K562 (cell line): Measurements from ENCODE around the gene CBLL1. TPM values are rescaled to one million over a fixed set of nuclear protein-coding genes. Genes with fewer than 3 reads are reported as not detected.

Source experiments
- ATF7 ChIP-seq: fragments of 450-650 bp; IDR thresholded peaks from 2 replicates; pipeline ENCODE4 v1.7.1; 2014; ENCODE audit warnings: mild to moderate bottlenecking, moderate library complexity
- CREB1 ChIP-seq, 2 experiments: sonication (generic) in 1 of 2; formaldehyde crosslinking in 1 of 2; IDR thresholded peaks; 2 replicates each; pipeline versions ENCODE4 v1.6.1 to v1.8.0; 2012 to 2022; ENCODE audit warnings: inconsistent platforms in 1 of 2, mild to moderate bottlenecking in 1 of 2, missing genetic modification reagents in 1 of 2, moderate library complexity in 1 of 2
- FOSL1 ChIP-seq: fragments of 200-800 bp; sonication (Bioruptor generic); conservative IDR thresholded peaks from 2 replicates; pipeline ENCODE4 v1.6.1; 2016; ENCODE audit warnings: missing genetic modification characterization, missing compliant biosample characterization
- GATA2 ChIP-seq: sonication (generic); formaldehyde crosslinking; IDR thresholded peaks from 2 replicates; pipeline ENCODE4 v1.4.0; 2020; ENCODE audit warnings: mild to moderate bottlenecking, missing genetic modification reagents
- HDAC6 ChIP-seq: IDR thresholded peaks from 2 replicates; pipeline ENCODE4 v1.6.1; 2012; ENCODE audit warnings: low read depth, mild to moderate bottlenecking, control low read depth, inconsistent platforms, low read length, moderate library complexity
- HMG20B ChIP-seq: fragments of 250-450 bp; sonication (Bioruptor Pico); IDR thresholded peaks from 2 replicates; pipeline ENCODE4 v1.5.0; 2021; ENCODE audit warnings: mild to moderate bottlenecking
- HOXB6 ChIP-seq: fragments of 250-450 bp; sonication (Bioruptor Pico); IDR thresholded peaks from 2 replicates; pipeline ENCODE4 v1.5.1; 2022; ENCODE audit warnings: mild to moderate bottlenecking, borderline replicate concordance
- ILF3 ChIP-seq: fragments of 450-650 bp; IDR thresholded peaks from 2 replicates; pipeline ENCODE4 v1.6.1; 2018; ENCODE audit warnings: antibody characterized with exemption, mild to moderate bottlenecking, moderate library complexity, borderline replicate concordance
- KLF10 ChIP-seq: fragments of 250-450 bp; sonication (Bioruptor Pico); IDR thresholded peaks from 2 replicates; pipeline ENCODE4 v1.6.1; 2021; ENCODE audit warnings: matching md5 sums
- NCOA2 ChIP-seq, 2 experiments: fragments of 450-650 bp; IDR thresholded peaks; 2 replicates each; pipeline ENCODE4 v1.6.1; 2018; ENCODE audit warnings: mild to moderate bottlenecking in 2 of 2, moderate library complexity in 1 of 2; ENCODE audit not compliant: partially characterized antibody in 2 of 2
- PCBP2 ChIP-seq: fragments of 200-400 bp; formaldehyde crosslinking; IDR thresholded peaks from 2 replicates; pipeline ENCODE4 v1.6.1; 2018; ENCODE audit warnings: low read length, low read depth, mild to moderate bottlenecking, moderate library complexity; ENCODE audit not compliant: poor library complexity, severe bottlenecking
- RBM15 ChIP-seq: fragments of 200-400 bp; formaldehyde crosslinking; IDR thresholded peaks from 2 replicates; pipeline ENCODE4 v1.6.1; 2018; ENCODE audit warnings: mild to moderate bottlenecking, low read length, moderate library complexity; ENCODE audit not compliant: insufficient read depth
- SRF ChIP-seq, 2 experiments: fragments of 250-450, 450-650 bp in 1 of 2; sonication (Bioruptor Pico) in 1 of 2; sonication (generic) in 1 of 2; formaldehyde crosslinking; IDR thresholded peaks; 2 replicates each; pipeline versions ENCODE4 v1.5.0 to v1.5.1; 2020 to 2022; ENCODE audit warnings: mild to moderate bottlenecking in 1 of 2, missing genetic modification reagents in 1 of 2
- TAF9B ChIP-seq: fragments of 450-650 bp; IDR thresholded peaks from 2 replicates; pipeline ENCODE4 v1.6.1; 2018; ENCODE audit warnings: mild to moderate bottlenecking; ENCODE audit not compliant: partially characterized antibody
- TBP ChIP-seq: optimal IDR thresholded peaks from 2 replicates; pipeline ENCODE3; 2011; ENCODE audit warnings: low read depth, low read length, improper control_type of control experiment
- TEAD2 ChIP-seq: fragments of 450-650 bp; IDR thresholded peaks from 2 replicates; pipeline ENCODE4 v1.6.1; 2016; ENCODE audit warnings: missing genetic modification characterization, control low read depth, missing compliant biosample characterization
- ZFP36 ChIP-seq: fragments of 150-350 bp; IDR thresholded peaks from 2 replicates; pipeline ENCODE4 v1.6.1; 2018; ENCODE audit warnings: low read length, low read depth; ENCODE audit not compliant: partially characterized antibody
- ZNF143 ChIP-seq: sonication (generic); formaldehyde crosslinking; IDR thresholded peaks from 2 replicates; pipeline ENCODE4 v1.9.0; 2022; ENCODE audit warnings: mild to moderate bottlenecking, missing genetic modification reagents
- ZNF785 ChIP-seq: fragments of 250-450 bp; sonication (Bioruptor Pico); IDR thresholded peaks from 2 replicates; pipeline ENCODE4 v1.4.0; 2020; ENCODE audit warnings: mild to moderate bottlenecking
- polyA plus RNA-seq, 8 experiments: library from polyadenylated mRNA; depleted of rRNA in 4 of 8; stranded (reverse) in 5 of 8; unstranded in 3 of 8; fragments of >200 nt; fragmentation: Nextera tagmentation in 2 of 8; fragmentation: Illumina TruSeq in 1 of 8; extraction: Ambion mirVana in 2 of 8; extraction: Trizol in 1 of 8; gene quantifications; 2 replicates each; pipeline versions ENCODE4 v1.2.1 to v1.2.3, GENCODE V29; 2011 to 2014; ENCODE audit warnings: inconsistent platforms in 1 of 8, missing spikeins in 1 of 8
- total RNA-seq, 7 experiments: library from RNA; depleted of rRNA in 6 of 7; stranded (reverse); fragments of >200 nt in 6 of 7; fragmentation: Illumina TruSeq in 2 of 7; extraction: Trizol in 2 of 7; gene quantifications; 2 replicates each; pipeline versions ENCODE4 v1.2.1 to v1.2.3, GENCODE V29; 2011 to 2021; ENCODE audit warnings: low replicate concordance in 1 of 7
- TF ChIP-seq, protein P1 (sequence below): sonication (generic); formaldehyde crosslinking; IDR thresholded peaks from 2 replicates; pipeline ENCODE4 v1.5.0; 2020; ENCODE audit warnings: missing genetic modification reagents
- TF ChIP-seq, protein P2 (sequence below), 2 experiments: fragments of 250-450 bp in 1 of 2; fragments of 450-650 bp in 1 of 2; sonication (Bioruptor Pico) in 1 of 2; IDR thresholded peaks; 2 replicates each; pipeline versions ENCODE4 v1.6.1 to v1.8.0; 2016 to 2021; ENCODE audit warnings: mild to moderate bottlenecking in 2 of 2, moderate library complexity in 2 of 2, missing compliant biosample characterization in 1 of 2, missing genetic modification characterization in 1 of 2
- TF ChIP-seq, protein P3 (sequence below), 2 experiments: fragments of 450-650 bp in 1 of 2; sonication (generic) in 1 of 2; formaldehyde crosslinking in 1 of 2; IDR thresholded peaks in 1 of 2; conservative IDR thresholded peaks in 1 of 2; 2 replicates each; pipeline versions ENCODE4 v1.6.1 to v1.8.1; 2016 to 2023; ENCODE audit warnings: mild to moderate bottlenecking in 2 of 2, moderate library complexity in 2 of 2, inconsistent platforms in 1 of 2, missing genetic modification reagents in 1 of 2
- TF ChIP-seq, protein P4 (sequence below): fragments of 450-650 bp; IDR thresholded peaks from 2 replicates; pipeline ENCODE4 v1.6.1; 2016

The CBLL1 gene
- total and polyA plus RNA-seq, 9 of the 15 experiments (the other 6 are each of a cell fraction or from before 2014, with no cell fraction given), result 14.7 to 67.9 (median 35.4) TPM

DNA sequence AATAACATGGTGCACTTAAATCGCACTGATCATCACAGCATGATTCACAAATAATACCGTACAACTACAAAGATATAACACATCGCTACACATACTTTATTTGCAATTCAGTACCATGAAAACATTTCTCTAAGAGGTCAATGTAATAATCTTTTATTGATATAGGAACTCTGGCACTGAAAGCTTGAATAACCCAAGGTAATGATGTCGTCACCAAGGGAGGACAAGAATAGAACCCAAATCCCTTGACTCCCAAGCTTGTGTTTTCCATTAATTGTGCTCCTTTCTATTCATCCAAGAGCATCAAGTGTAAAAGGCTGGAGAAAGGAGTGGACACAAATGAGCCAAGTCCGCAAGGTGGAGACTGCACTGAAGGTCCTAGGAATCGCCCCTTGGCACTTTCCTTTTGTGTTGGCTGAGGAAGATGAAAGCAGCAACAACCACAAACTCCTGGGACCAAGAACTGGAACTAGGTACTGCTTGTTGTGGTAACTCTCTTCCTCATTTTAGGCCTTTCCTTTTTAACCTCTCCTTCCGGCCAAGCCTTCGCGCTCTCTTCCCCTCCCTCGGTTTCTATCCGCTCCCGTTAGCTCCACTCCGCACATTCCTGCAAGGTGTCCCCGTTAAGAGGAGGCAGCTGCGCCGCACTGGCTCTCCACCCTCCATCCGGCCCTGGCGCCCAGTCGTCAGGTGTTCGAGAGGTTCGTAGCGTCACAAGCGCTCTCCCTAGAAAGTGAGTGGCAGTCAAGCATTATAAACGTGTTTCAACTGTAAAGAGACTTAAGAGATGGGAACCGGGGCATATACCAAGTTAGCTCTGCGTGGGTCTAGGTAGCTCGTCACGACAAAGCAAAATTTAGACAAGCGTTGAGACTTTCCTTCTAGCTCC, 1.0 kb upstream of the CBLL1 start (continued):
- TF ChIP-seq SRF (CRISPR knock-in tag; IDR thresholded peaks at IDR 0.05) (no peak), HOXB6 (CRISPR knock-in tag) (no peak; the same call in 1 of the 2 replicates), HMG20B (CRISPR knock-in tag) (no peak), GATA2 (CRISPR knock-in tag) (no peak), ILF3 (no peak), FOSL1 (tag) (no peak), NCOA2 (IDR thresholded peaks at IDR 0.05; ENCODE audit: partially characterized antibody in 2 of 2) (no peak), KLF10 (CRISPR knock-in tag) (no peak), ZNF785 (CRISPR knock-in tag) (no peak), CREB1 (IDR thresholded peaks at IDR 0.05) (no peak), CREB1 (CRISPR knock-in tag; IDR thresholded peaks at IDR 0.05) (no peak; the same call in 1 of the 2 replicates), ATF7 (no peak), ZFP36 (no peak), PCBP2 (no peak), HDAC6 (no peak), TBP (peak; percentile 3), RBM15 (no peak), TAF9B (no peak), ZNF143 (no peak), TEAD2 (tag) (no peak)
- TF ChIP-seq, protein P1, sequence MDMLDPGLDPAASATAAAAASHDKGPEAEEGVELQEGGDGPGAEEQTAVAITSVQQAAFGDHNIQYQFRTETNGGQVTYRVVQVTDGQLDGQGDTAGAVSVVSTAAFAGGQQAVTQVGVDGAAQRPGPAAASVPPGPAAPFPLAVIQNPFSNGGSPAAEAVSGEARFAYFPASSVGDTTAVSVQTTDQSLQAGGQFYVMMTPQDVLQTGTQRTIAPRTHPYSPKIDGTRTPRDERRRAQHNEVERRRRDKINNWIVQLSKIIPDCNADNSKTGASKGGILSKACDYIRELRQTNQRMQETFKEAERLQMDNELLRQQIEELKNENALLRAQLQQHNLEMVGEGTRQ, result no peak
- TF ChIP-seq, protein P2, sequence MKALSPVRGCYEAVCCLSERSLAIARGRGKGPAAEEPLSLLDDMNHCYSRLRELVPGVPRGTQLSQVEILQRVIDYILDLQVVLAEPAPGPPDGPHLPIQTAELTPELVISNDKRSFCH (CRISPR knock-in tag; IDR thresholded peaks at IDR 0.05), result no peak
- TF ChIP-seq, protein P2 (tag; IDR thresholded peaks at IDR 0.05), result peak; percentile 55; the same call in 1 of the 2 replicates
- TF ChIP-seq, protein P3, sequence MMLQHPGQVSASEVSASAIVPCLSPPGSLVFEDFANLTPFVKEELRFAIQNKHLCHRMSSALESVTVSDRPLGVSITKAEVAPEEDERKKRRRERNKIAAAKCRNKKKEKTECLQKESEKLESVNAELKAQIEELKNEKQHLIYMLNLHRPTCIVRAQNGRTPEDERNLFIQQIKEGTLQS (IDR thresholded peaks at IDR 0.05), result peak; percentile 72; the same call in 1 of the 2 replicates
- TF ChIP-seq, protein P3 (CRISPR knock-in tag; conservative IDR thresholded peaks at IDR 0.05), result no peak; the same call in 1 of the 2 replicates
- TF ChIP-seq, protein P4, sequence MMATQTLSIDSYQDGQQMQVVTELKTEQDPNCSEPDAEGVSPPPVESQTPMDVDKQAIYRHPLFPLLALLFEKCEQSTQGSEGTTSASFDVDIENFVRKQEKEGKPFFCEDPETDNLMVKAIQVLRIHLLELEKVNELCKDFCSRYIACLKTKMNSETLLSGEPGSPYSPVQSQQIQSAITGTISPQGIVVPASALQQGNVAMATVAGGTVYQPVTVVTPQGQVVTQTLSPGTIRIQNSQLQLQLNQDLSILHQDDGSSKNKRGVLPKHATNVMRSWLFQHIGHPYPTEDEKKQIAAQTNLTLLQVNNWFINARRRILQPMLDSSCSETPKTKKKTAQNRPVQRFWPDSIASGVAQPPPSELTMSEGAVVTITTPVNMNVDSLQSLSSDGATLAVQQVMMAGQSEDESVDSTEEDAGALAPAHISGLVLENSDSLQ, result peak; percentile 63; the same call in 1 of the 2 replicates
